Measurements from ENCODE around the gene MACROD2. TPM values are rescaled to one million over a fixed set of nuclear protein-coding genes. Genes with fewer than 3 reads are reported as not detected.

The MACROD2 gene
- total RNA-seq, 4 donors from 2014 or later, result 8.7 to 17.8 (median 10.8) TPM

- WGBS, 2 donors, result 75 to 89% methylated on average over 2 of the region's 2 CpGs
These were observed 147.8 kb downstream of the MACROD2 start for GRCh38 chr20:14142964-14143627.

DNA sequence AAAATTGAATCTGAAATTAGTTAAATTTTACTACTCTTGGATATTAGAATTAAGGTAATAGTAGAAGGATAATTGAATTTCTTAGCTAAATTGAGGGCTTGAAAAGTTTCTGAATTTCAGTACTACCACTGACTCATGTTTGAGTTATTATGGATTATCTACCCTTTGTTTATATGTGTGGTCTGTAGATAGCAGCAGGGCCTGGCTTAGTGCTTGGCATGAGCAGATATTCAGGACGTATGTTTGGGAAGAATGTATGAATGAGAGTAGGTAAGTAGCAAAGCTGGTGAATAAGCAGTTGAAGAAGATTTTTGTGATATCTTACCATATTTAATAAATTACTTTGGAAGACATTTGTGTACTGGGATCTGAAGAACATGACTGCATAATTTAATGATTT is 152.7 kb downstream of the MACROD2 start:
- Histone ChIP-seq H3K4me3 (replicated peaks in 1 of 3) (no peak overlapping the region), H3K36me3 (no peaks in the 10 kb centered on the region), H3K9me3 (no peaks in the 10 kb centered on the region), H3K27ac (no peak overlapping the region), H3K27me3 (no peaks in the 10 kb centered on the region), H3K4me1 (no peaks in the 10 kb centered on the region)
- TF ChIP-seq, protein P1, sequence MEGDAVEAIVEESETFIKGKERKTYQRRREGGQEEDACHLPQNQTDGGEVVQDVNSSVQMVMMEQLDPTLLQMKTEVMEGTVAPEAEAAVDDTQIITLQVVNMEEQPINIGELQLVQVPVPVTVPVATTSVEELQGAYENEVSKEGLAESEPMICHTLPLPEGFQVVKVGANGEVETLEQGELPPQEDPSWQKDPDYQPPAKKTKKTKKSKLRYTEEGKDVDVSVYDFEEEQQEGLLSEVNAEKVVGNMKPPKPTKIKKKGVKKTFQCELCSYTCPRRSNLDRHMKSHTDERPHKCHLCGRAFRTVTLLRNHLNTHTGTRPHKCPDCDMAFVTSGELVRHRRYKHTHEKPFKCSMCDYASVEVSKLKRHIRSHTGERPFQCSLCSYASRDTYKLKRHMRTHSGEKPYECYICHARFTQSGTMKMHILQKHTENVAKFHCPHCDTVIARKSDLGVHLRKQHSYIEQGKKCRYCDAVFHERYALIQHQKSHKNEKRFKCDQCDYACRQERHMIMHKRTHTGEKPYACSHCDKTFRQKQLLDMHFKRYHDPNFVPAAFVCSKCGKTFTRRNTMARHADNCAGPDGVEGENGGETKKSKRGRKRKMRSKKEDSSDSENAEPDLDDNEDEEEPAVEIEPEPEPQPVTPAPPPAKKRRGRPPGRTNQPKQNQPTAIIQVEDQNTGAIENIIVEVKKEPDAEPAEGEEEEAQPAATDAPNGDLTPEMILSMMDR (IDR thresholded peaks at IDR 0.05), result no peak
- TF ChIP-seq POLR2A (IDR thresholded peaks at IDR 0.05), result no peak
- no peak for DNase-seq
- WGBS, 2 donors, result 95 to 98% methylated on average over 1 of the region's 1 CpG
- intact Hi-C loops (cut with DNase I), result no loop called here

More at GRCh38 chr20:14142964-14143627, 147.8 kb downstream of the MACROD2 start:
- Histone ChIP-seq H3K27me3 (no peaks in the 10 kb centered on the region), H3K27ac (no peak overlapping the region), H3K36me3 (no peaks in the 10 kb centered on the region), H3K9me3 (no peaks in the 10 kb centered on the region), H3K4me1 (no peaks in the 10 kb centered on the region), H3K4me3 (replicated peaks in 1 of 3) (no peak overlapping the region)
- intact Hi-C loops (cut with DNase I), result no loop called here
- no peak for DNase-seq
- TF ChIP-seq POLR2A (IDR thresholded peaks at IDR 0.05), result no peak
- TF ChIP-seq, protein P1 (IDR thresholded peaks at IDR 0.05), result no peak

GRCh38 chr20:14155361-14155760 is 160.0 kb downstream of the MACROD2 start:
- Histone ChIP-seq H3K27ac (no peak overlapping the region), H3K4me1 (no peaks in the 10 kb centered on the region), H3K36me3 (no peaks in the 10 kb centered on the region), H3K4me3 (replicated peaks in 1 of 3) (no peak overlapping the region), H3K27me3 (no peaks in the 10 kb centered on the region), H3K9me3 (no peaks in the 10 kb centered on the region)
- DNase-seq, result no peak
- intact Hi-C loops (cut with DNase I), result no loop called here
- 80 to 81% methylated on average over 2 of the region's 2 CpGs for WGBS, 2 donors
- TF ChIP-seq POLR2A (IDR thresholded peaks at IDR 0.05), result no peak
- TF ChIP-seq, protein P1 (IDR thresholded peaks at IDR 0.05), result no peak

DNA sequence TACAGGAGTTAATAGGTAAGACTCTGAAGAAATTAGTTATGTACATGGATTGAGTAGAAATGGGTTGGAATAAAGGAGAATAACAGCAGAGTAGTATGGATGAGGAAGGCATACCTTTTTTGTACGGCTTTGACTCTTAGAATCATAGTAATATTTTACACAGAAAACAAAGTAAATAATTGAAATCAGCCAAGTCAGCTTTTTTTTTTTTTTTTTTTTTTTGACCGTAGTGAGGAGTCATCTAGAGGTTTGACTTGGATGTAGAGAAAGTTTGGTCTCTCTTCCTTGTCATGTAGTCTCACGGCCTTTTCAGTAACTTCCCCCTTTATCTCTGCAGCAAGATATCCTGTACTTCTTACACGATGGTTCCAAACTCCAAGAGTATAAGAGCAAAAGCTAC is 183.2 kb downstream of the MACROD2 start:
- WGBS, 2 donors, result 90 to 91% methylated on average over 4 of the region's 4 CpGs

GRCh38 chr20:14178952-14179351 is 183.6 kb downstream of the MACROD2 start:
- H3K9me3 ChIP-seq, result no peaks in the 10 kb centered on the region
- no peaks in the 10 kb centered on the region for H3K27me3 ChIP-seq
- no peak overlapping the region for H3K4me3 ChIP-seq (replicated peaks in 1 of 3)
- H3K27ac ChIP-seq, result no peak overlapping the region
- no peak for DNase-seq
- TF ChIP-seq POLR2A (IDR thresholded peaks at IDR 0.05), result no peak
- TF ChIP-seq, protein P1 (IDR thresholded peaks at IDR 0.05), result no peak
- intact Hi-C loops (cut with DNase I), result no loop called here
- H3K36me3 ChIP-seq, result no peaks in the 10 kb centered on the region
- no peaks in the 10 kb centered on the region for H3K4me1 ChIP-seq

More for the DNA sequence above, 183.2 kb downstream of the MACROD2 start:
- H3K4me3 ChIP-seq (replicated peaks in 1 of 3), result no peak overlapping the region
- TF ChIP-seq, protein P1 (IDR thresholded peaks at IDR 0.05), result no peak
- TF ChIP-seq POLR2A (IDR thresholded peaks at IDR 0.05), result no peak
- no peak overlapping the region for H3K27ac ChIP-seq
- intact Hi-C loops (cut with DNase I), result no loop called here
- DNase-seq, result no peak
- no peaks in the 10 kb centered on the region for H3K36me3 ChIP-seq
- H3K27me3 ChIP-seq, result no peaks in the 10 kb centered on the region
- H3K9me3 ChIP-seq, result no peaks in the 10 kb centered on the region
- H3K4me1 ChIP-seq, result no peaks in the 10 kb centered on the region
